HG03469 (cell line): ENCODE measurements around the gene FDX2.
"Not testable (repeated sequence)": the region's sequence is repeated elsewhere in the genome, so short reads cannot be mapped to it uniquely, and the experiment has no call there.

Source experiments
- ATAC-seq: cut with Tn5 transposase; IDR thresholded peaks from one replicate; pipeline ENCODE4 v1.9.1; 2021; ENCODE audit warnings: mild to moderate bottlenecking, moderate library complexity, moderate number of reproducible peaks; ENCODE audit not compliant: unreplicated experiment

The FDX2 gene

GRCh38 chr19:10315335-10316214 is at the start of gene FDX2:
Gene FDX2, minus strand, starts transcription at chr19:10316015. Its CDS starts 19 bp downstream, at chr19:10315996.
- ATAC-seq, result no peak

- no peak for ATAC-seq
These were observed 49.7 kb upstream of the FDX2 start for GRCh38 chr19:10365518-10365917.

- ATAC-seq, result no peak
These were observed 48.8 kb upstream of the FDX2 start for GRCh38 chr19:10364644-10365043.

- no peak for ATAC-seq
These were observed 48.0 kb upstream of the FDX2 start for GRCh38 chr19:10363789-10364281.

- ATAC-seq, result no peak
These were observed 46.4 kb upstream of the FDX2 start for GRCh38 chr19:10362259-10362658.

GRCh38 chr19:10361569-10362011 is 45.8 kb upstream of the FDX2 start:
- ATAC-seq, result no peak

- no peak for ATAC-seq
These were observed 40.6 kb upstream of the FDX2 start for GRCh38 chr19:10356431-10356830.

- no peak for ATAC-seq
These were observed 38.1 kb upstream of the FDX2 start for GRCh38 chr19:10353793-10354391.

- ATAC-seq, result no peak
These were observed 37.2 kb upstream of the FDX2 start for GRCh38 chr19:10352764-10353671.

- no peak for ATAC-seq
These were observed 30.7 kb upstream of the FDX2 start for GRCh38 chr19:10346509-10346908.

GRCh38 chr19:10344780-10345179 is 29.0 kb upstream of the FDX2 start:
- ATAC-seq, result no peak

GRCh38 chr19:10343495-10343894 is 27.7 kb upstream of the FDX2 start:
- no peak for ATAC-seq

- no peak for ATAC-seq
These were observed 24.2 kb upstream of the FDX2 start for GRCh38 chr19:10339977-10340376.

- ATAC-seq, result no peak
These were observed 23.7 kb upstream of the FDX2 start, which contains the start of gene ICAM3 for GRCh38 chr19:10339380-10339960. Gene ICAM3, minus strand, starts transcription at chr19:10339624. Its CDS starts 10 bp downstream, at chr19:10339614.

- no peak for ATAC-seq
These were observed 23.1 kb upstream of the FDX2 start for GRCh38 chr19:10338940-10339339.

- not testable (repeated sequence) for ATAC-seq
These were observed 20.9 kb upstream of the FDX2 start for GRCh38 chr19:10336725-10337124.

GRCh38 chr19:10335352-10335985 is 19.7 kb upstream of the FDX2 start:
- ATAC-seq, result no peak

- ATAC-seq, result no peak
These were observed 19.0 kb upstream of the FDX2 start for GRCh38 chr19:10334588-10335351.
